22Rv1 (cell line): Measurements from ENCODE around the gene KIF17.
A peak's percentile ranks its signal among the peaks of the same experiment; 100 is the strongest.

ENCODE experiments used
- CTCF ChIP-seq: fragments of 450-650 bp; IDR thresholded peaks from 2 replicates; pipeline ENCODE4 v1.5.1; 2017; ENCODE audit warnings: mild to moderate bottlenecking
- ZFX ChIP-seq: fragments of 450-650 bp; IDR thresholded peaks from 2 replicates; pipeline ENCODE4 v1.6.1; 2017; ENCODE audit warnings: antibody characterized with exemption, borderline replicate concordance

DNA sequence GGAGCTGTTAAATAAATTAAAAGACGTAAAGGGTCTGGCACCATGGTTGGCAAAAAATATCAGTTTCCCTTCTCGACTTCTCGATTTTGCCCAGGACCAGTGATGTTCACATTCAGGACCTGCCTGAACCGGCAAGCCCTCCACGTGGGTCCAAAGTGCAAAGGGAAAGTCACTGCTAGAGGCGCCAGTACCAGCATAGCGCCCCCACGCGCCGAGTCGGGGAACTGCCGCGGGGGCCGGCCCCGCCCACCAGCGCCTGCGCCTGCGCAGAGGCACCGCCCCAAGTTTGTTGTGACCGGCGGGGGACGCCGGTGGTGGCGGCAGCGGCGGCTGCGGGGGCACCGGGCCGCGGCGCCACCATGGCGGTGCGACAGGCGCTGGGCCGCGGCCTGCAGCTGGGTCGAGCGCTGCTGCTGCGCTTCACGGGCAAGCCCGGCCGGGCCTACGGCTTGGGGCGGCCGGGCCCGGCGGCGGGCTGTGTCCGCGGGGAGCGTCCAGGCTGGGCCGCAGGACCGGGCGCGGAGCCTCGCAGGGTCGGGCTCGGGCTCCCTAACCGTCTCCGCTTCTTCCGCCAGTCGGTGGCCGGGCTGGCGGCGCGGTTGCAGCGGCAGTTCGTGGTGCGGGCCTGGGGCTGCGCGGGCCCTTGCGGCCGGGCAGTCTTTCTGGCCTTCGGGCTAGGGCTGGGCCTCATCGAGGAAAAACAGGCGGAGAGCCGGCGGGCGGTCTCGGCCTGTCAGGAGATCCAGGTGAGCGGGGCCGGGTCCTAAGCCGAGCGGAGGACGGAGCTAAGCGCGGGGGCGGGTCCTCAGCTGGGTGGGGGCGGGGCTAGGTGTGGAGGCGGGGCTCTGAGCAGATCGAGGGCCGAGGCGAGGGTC, 84.4 kb downstream of the KIF17 start, which contains the start of gene PINK1:
- peak; percentile 99 for TF ChIP-seq CTCF
- no peak for TF ChIP-seq ZFX
